Thyroid gland (tissue), 4 donors: ENCODE results near the gene CRX.
"Not testable (repeated sequence)": the region's sequence is repeated elsewhere in the genome, so short reads cannot be mapped to it uniquely, and the experiment has no call there.

Experiments used
- CTCF ChIP-seq, 6 experiments: fragments of 200-600 bp in 3 of 6; fragments of 450-650 bp in 3 of 6; sonication (generic) in 3 of 6; IDR thresholded peaks; one replicate each; pipeline ENCODE4 v1.5.1; 2016 to 2019; ENCODE audit warnings: antibody characterized with exemption in 6 of 6, mild to moderate bottlenecking in 2 of 6, inconsistent platforms in 1 of 6, moderate library complexity in 1 of 6
- POLR2A ChIP-seq, 2 donors: fragments of 450-650 bp; IDR thresholded peaks; one replicate each; pipeline ENCODE4 v1.6.1; 2017; ENCODE audit warnings: antibody characterized with exemption in 2 of 2, mild to moderate bottlenecking in 2 of 2, moderate library complexity in 1 of 2

GRCh38 chr19:47777245-47778048 lies 44.3 kb upstream of the CRX start:
- TF ChIP-seq CTCF, POLR2A (IDR thresholded peaks at IDR 0.05): not testable (repeated sequence)
